ENCODE data around the gene SPG21. TPM values are rescaled to one million over a fixed set of nuclear protein-coding genes. Genes with fewer than 3 reads are reported as not detected.

SPG21 gene
- total and polyA plus RNA-seq, 2 of the 8 experiments (the other 6 are each of a cell fraction or from before 2014, with no cell fraction given): 67.3 to 72.7 TPM

GRCh38 chr15:64954395-64954794 lies 35.3 kb downstream of the SPG21 start (continued):
- TF ChIP-seq CHD7 (IDR thresholded peaks at IDR 0.05; ENCODE audit: insufficient replicate concordance, low read length) (no peak), CBX5 (IDR thresholded peaks at IDR 0.05; ENCODE audit: low read depth, low read length) (no peak), POU5F1 (IDR thresholded peaks at IDR 0.05; ENCODE audit: low read depth, low read length) (no peak), ASH2L (IDR thresholded peaks at IDR 0.05; ENCODE audit: low read length) (no peak), BCL11A (IDR thresholded peaks at IDR 0.05; ENCODE audit: low read depth in 2 of 2, low read length in 2 of 2) (no peak), SIX5 (IDR thresholded peaks at IDR 0.05; ENCODE audit: low read depth, low read length) (no peak), KDM5A (IDR thresholded peaks at IDR 0.05; ENCODE audit: low read length) (no peak), MAFK (IDR thresholded peaks at IDR 0.05; ENCODE audit: low read depth, low read length) (no peak), JUN (IDR thresholded peaks at IDR 0.05; ENCODE audit: low read depth, low read length) (no peak), SP2 (IDR thresholded peaks at IDR 0.05; ENCODE audit: low read length) (no peak)

Measured in H1 (cell line).